K562 (cell line): ENCODE measurements around the gene HAUS1. TPM values are rescaled to one million over a fixed set of nuclear protein-coding genes. Genes with fewer than 3 reads are reported as not detected.

Experiments
- ATAC-seq: fragments of 200-7000 bp; cut with Tn5 transposase; 3 replicates; pipeline ENCODE4 v1.9.1; 2020; ENCODE audit warnings: moderate library complexity
- BruUV-seq: library from RNA; stranded (reverse); fragments of 400-500 nt; replicated peaks from 2 replicates; lab custom pipeline; 2021; lab: Mats Ljungman, UMichigan
- CTCF ChIA-PET: fragments of 300-600 bp; formaldehyde crosslinking; extraction: SDS; loops from one replicate; lab custom pipeline; 2021; ENCODE audit warnings: low intra/inter-chr PET ratio; lab: Yijun Ruan, JAX
- POLR2A ChIA-PET: fragments of 300-600, 350-650 bp; sonication (Branson Sonifier 250); formaldehyde crosslinking; extraction: SDS; loops from one replicate; lab custom pipeline; 2021; ENCODE audit warnings: antibody characterized with exemption, inconsistent platforms; lab: Yijun Ruan, JAX
- DNase-seq, 4 experiments: peaks; one replicate each; pipeline versions ENCODE4 v3.0.0 to v3.0.0-alpha.2; 2011 to 2018; ENCODE audit warnings: low spot score in 3 of 4, mixed read lengths in 3 of 4; ENCODE audit errors: extremely low read depth in 1 of 4
- FAIRE-seq: peaks from 2 replicates; lab custom pipeline; 2011; peaks lifted over from hg19 to GRCh38; lab: Jason Lieb, UNC
- H2AFZ ChIP-seq: 2 replicates; pipeline ENCODE4 v1.6.0; 2011; ENCODE audit warnings: low read depth, low read length, control low read depth, inconsistent platforms
- H3K27ac ChIP-seq: fragments of 200-600 bp; 3 replicates; pipeline ENCODE4 v1.8.0; 2011; ENCODE audit warnings: low read depth, mild to moderate bottlenecking, control low read depth, inconsistent platforms, low read length, moderate library complexity, mixed read lengths; ENCODE audit errors: extremely low read depth
- H3K27me3 ChIP-seq, 2 experiments: fragments of 300-600 bp in 1 of 2; 2 replicates in 1 of 2; 3 replicates in 1 of 2; pipeline versions ENCODE4 v1.6.0 to v1.8.0; 2011; ENCODE audit warnings: inconsistent platforms in 2 of 2, low read length in 2 of 2, mild to moderate bottlenecking in 1 of 2, mixed read lengths in 1 of 2, moderate library complexity in 1 of 2; ENCODE audit not compliant: control insufficient read depth in 2 of 2, insufficient read depth in 2 of 2
- H3K36me3 ChIP-seq: fragments of 300-600 bp; 3 replicates; pipeline ENCODE4 v1.8.0; 2011; ENCODE audit warnings: mild to moderate bottlenecking, low read length, inconsistent platforms; ENCODE audit not compliant: control insufficient read depth, insufficient read depth
- H3K4me1 ChIP-seq, 2 experiments: fragments of 200-600 bp in 1 of 2; replicated peaks in 1 of 2; 2 replicates in 1 of 2; 3 replicates in 1 of 2; pipeline versions ENCODE4 v1.5.1 to v1.8.0; 2011; ENCODE audit warnings: inconsistent platforms in 2 of 2, low read length in 2 of 2, mild to moderate bottlenecking in 1 of 2, mixed read lengths in 1 of 2, moderate library complexity in 1 of 2; ENCODE audit not compliant: control insufficient read depth in 2 of 2, insufficient read depth in 2 of 2
- H3K4me2 ChIP-seq: 2 replicates; pipeline ENCODE4 v1.6.1; 2011; ENCODE audit warnings: low read length, control low read depth, inconsistent platforms, mixed read lengths; ENCODE audit not compliant: insufficient read depth
- H3K4me3 ChIP-seq: fragments of 200-600 bp; sonication (generic), shearing (Covaris generic); 2 replicates; pipeline ENCODE4 v1.5.1; 2016; ENCODE audit warnings: control low read depth, inconsistent platforms
- H3K79me2 ChIP-seq: fragments of 200-600 bp; 3 replicates; pipeline ENCODE4 v1.8.0; 2011; ENCODE audit warnings: low read length, inconsistent platforms; ENCODE audit not compliant: control insufficient read depth, insufficient read depth
- H3K9ac ChIP-seq, 2 experiments: 2 replicates each; pipeline versions ENCODE4 v1.6.0 to v1.6.1; 2011; ENCODE audit warnings: low read depth in 2 of 2, low read length in 2 of 2, control low read depth in 1 of 2, inconsistent platforms in 1 of 2, mild to moderate bottlenecking in 1 of 2, mixed read lengths in 1 of 2; ENCODE audit not compliant: insufficient read depth in 1 of 2
- H3K9me1 ChIP-seq: one replicate; pipeline ENCODE4 v1.6.0; 2011; ENCODE audit warnings: inconsistent platforms, mild to moderate bottlenecking, low read length, moderate library complexity; ENCODE audit not compliant: control insufficient read depth, insufficient read depth
- H3K9me3 ChIP-seq: replicated peaks from 2 replicates; pipeline ENCODE4 v1.5.1; 2011; ENCODE audit warnings: low read depth, low read length, inconsistent platforms; ENCODE audit not compliant: control insufficient read depth, insufficient read depth
- H4K20me1 ChIP-seq: replicated peaks from 2 replicates; pipeline ENCODE4 v1.6.1; 2011; ENCODE audit warnings: low read length, inconsistent platforms, mixed read lengths; ENCODE audit not compliant: control insufficient read depth, insufficient read depth
- CTBP1 ChIP-seq: fragments of 450-650 bp; IDR thresholded peaks from 2 replicates; pipeline ENCODE4 v1.6.1; 2016; ENCODE audit warnings: borderline replicate concordance
- ESRRA ChIP-seq: fragments of 450-650 bp; IDR thresholded peaks from 2 replicates; pipeline ENCODE4 v1.6.1; 2014; ENCODE audit warnings: low read depth, mild to moderate bottlenecking, moderate library complexity, borderline replicate concordance
- ID3 ChIP-seq, 2 experiments: fragments of 250-450 bp in 1 of 2; fragments of 450-650 bp in 1 of 2; sonication (Bioruptor Pico) in 1 of 2; IDR thresholded peaks; 2 replicates each; pipeline versions ENCODE4 v1.6.1 to v1.8.0; 2016 to 2021; ENCODE audit warnings: mild to moderate bottlenecking in 2 of 2, moderate library complexity in 2 of 2, missing compliant biosample characterization in 1 of 2, missing genetic modification characterization in 1 of 2
- NR2C1 ChIP-seq, 2 experiments: fragments of 450-650 bp; IDR thresholded peaks; 2 replicates each; pipeline ENCODE4 v1.6.1; 2017; ENCODE audit warnings: mild to moderate bottlenecking in 2 of 2, antibody characterized with exemption in 1 of 2, inconsistent platforms in 1 of 2, missing compliant biosample characterization in 1 of 2, missing genetic modification characterization in 1 of 2
- NR2F6 ChIP-seq: fragments of 450-650 bp; formaldehyde crosslinking; IDR thresholded peaks from 2 replicates; pipeline ENCODE4 v1.4.0; 2020; ENCODE audit warnings: mild to moderate bottlenecking
- RCOR1 ChIP-seq, 2 experiments: IDR thresholded peaks; 2 replicates each; pipeline ENCODE4 v1.6.1; 2012; ENCODE audit warnings: low read depth in 2 of 2, low read length in 2 of 2, borderline replicate concordance in 1 of 2, improper control_type of control experiment in 1 of 2
- ZNF778 ChIP-seq: fragments of 450-650 bp; formaldehyde crosslinking; IDR thresholded peaks from 2 replicates; pipeline ENCODE4 v1.4.0; 2020; ENCODE audit warnings: mild to moderate bottlenecking, moderate library complexity
- WGBS: fragments of 100-300 bp; shearing (Covaris generic); methylation state at CpG from one replicate; pipeline ENCODE4 v1.1.6; 2016; ENCODE audit warnings: low coverage, mixed read lengths; ENCODE audit not compliant: insufficient coverage; ENCODE audit errors: missing lambda C conversion rate; 5-methylcytosine and 5-hydroxymethylcytosine counted together
- in situ Hi-C: fragments of 300-500 bp; cut with MboI; formaldehyde crosslinking; loops from 4 replicates; pipeline ENCODE4 v1.15.0; 2018; ENCODE audit warnings: inconsistent platforms, mixed read lengths
- intact Hi-C: fragments of 100-400 bp; cut with micrococcal nuclease; formaldehyde crosslinking; loops from 2 replicates; pipeline ENCODE4 v1.14.2; 2022
- polyA plus RNA-seq, 8 experiments: library from polyadenylated mRNA; depleted of rRNA in 4 of 8; stranded (reverse) in 5 of 8; unstranded in 3 of 8; fragments of >200 nt; fragmentation: Nextera tagmentation in 2 of 8; fragmentation: Illumina TruSeq in 1 of 8; extraction: Ambion mirVana in 2 of 8; extraction: Trizol in 1 of 8; gene quantifications; 2 replicates each; pipeline versions ENCODE4 v1.2.1 to v1.2.3, GENCODE V29; 2011 to 2014; ENCODE audit warnings: inconsistent platforms in 1 of 8, missing spikeins in 1 of 8
- total RNA-seq, 7 experiments: library from RNA; depleted of rRNA in 6 of 7; stranded (reverse); fragments of >200 nt in 6 of 7; fragmentation: Illumina TruSeq in 2 of 7; extraction: Trizol in 2 of 7; gene quantifications; 2 replicates each; pipeline versions ENCODE4 v1.2.1 to v1.2.3, GENCODE V29; 2011 to 2021; ENCODE audit warnings: low replicate concordance in 1 of 7

HAUS1 gene
- total and polyA plus RNA-seq, 9 of the 15 experiments (the other 6 are each of a cell fraction or from before 2014, with no cell fraction given): 45.6 to 135 (median 76.3) TPM

- peak overlapping the region; percentile 14; the same call in 1 of the 2 replicates for H3K4me2 ChIP-seq
- H3K36me3 ChIP-seq: 0 out of 3 replicates have a peak, but pooled peaks cover 4% of the 10 kb centered on the region
- no peak overlapping the region for H2AFZ ChIP-seq
- TF ChIP-seq RCOR1 (IDR thresholded peaks at IDR 0.05; ENCODE audit: borderline replicate concordance in 1 of 2, low read depth in 2 of 2, low read length in 2 of 2): peak in 1 of 2 experiments; percentile 43; a peak in 1 of 4 replicates
- no peak for TF ChIP-seq NR2F6 (CRISPR knock-in tag)
- peak; percentile 54; the same call in 1 of the 2 replicates for TF ChIP-seq ESRRA
- TF ChIP-seq CTBP1: peak; percentile 48; the same call in 1 of the 2 replicates
- no peak for TF ChIP-seq ZNF778
- TF ChIP-seq ID3 (CRISPR knock-in tag; IDR thresholded peaks at IDR 0.05): no peak
- TF ChIP-seq ID3 (tag; IDR thresholded peaks at IDR 0.05): 0 out of 2 replicates have a peak, but pooled peaks have one; percentile 25
- TF ChIP-seq NR2C1 (IDR thresholded peaks at IDR 0.05): no peak
- TF ChIP-seq NR2C1 (tag; IDR thresholded peaks at IDR 0.05): peak; percentile 41; the same call in 1 of the 2 replicates
- peak; percentile 6 for FAIRE-seq
- H3K27ac ChIP-seq: no peak overlapping the region; the same call in 1 of the 3 replicates
- BruUV-seq: no TSS peak
- no peaks in the 10 kb centered on the region for H3K27me3 ChIP-seq
- H3K9me3 ChIP-seq: no peaks in the 10 kb centered on the region
- in situ Hi-C loops: no loop called here
- peak in 1 of 4 experiments; percentile 28 for DNase-seq
- H3K4me3 ChIP-seq: no peak overlapping the region
- peaks cover 6 to 31% of the 10 kb centered on the region in 2 experiments; a peak in 4 of 5 replicates for H3K4me1 ChIP-seq
- 49% methylated on average over 6 of the region's 6 CpGs for WGBS
- peak; percentile 58 for ATAC-seq
- intact Hi-C loops: no loop called here
- H3K9ac ChIP-seq: 0 out of 4 replicates have a peak overlapping the region, but pooled peaks of 1 of the 2 experiments have one; percentile 13
- peaks cover 35% of the 10 kb centered on the region for H3K79me2 ChIP-seq
- POLR2A ChIA-PET: interaction anchor here (0.6 to 0.7 kb wide), 2 partner anchors 11 to 28 kb away, joined by 3 to 4 read pairs; no protein-coding TSS in a partner anchor
- CTCF ChIA-PET: no interaction called here
- no peaks in the 10 kb centered on the region for H3K9me1 ChIP-seq
- no peaks in the 10 kb centered on the region for H4K20me1 ChIP-seq
Observed at GRCh38 chr18:46054956-46055837, 49.0 kb upstream of the HAUS1 start.
